ENCODE results near the gene CFAP65. TPM values are rescaled to one million over a fixed set of nuclear protein-coding genes. Genes with fewer than 3 reads are reported as not detected.

The CFAP65 gene
- total RNA-seq, 2 donors from 2014 or later = 0.05 to 1.6 TPM

DNA sequence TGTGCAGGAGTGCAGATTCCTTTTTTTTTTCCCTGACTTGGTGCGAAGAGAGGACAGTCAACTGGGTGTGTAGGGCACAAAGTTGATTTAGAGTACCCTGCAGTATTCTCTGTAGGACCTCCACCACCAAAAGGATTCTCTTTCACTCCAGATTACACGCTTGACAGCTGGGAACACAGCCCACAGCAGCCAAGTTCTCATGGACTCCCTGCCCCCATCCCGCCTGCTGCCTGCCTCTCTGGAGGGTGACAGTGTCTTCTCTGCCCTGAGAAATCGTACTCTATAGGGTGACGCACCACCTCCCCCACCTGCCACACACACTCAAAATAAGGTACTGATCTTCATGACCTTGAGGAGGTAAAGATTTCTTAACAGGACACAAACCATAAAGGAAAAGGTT lies 46.0 kb upstream of the CFAP65 start:
- intact Hi-C loops (cut with DNase I) = no loop called here
- Histone ChIP-seq H3K9ac (ENCODE audit: low read depth in 2 of 2, low read length in 2 of 2) (no peak overlapping the region), H3K27ac (no peak overlapping the region), H3K36me3 (no peaks in the 10 kb centered on the region), H3K27me3 (no peaks in the 10 kb centered on the region), H3K4me3 (no peak overlapping the region), H3K9me3 (no peaks in the 10 kb centered on the region), H3K4me1 (no peaks in the 10 kb centered on the region)
- no peak for DNase-seq
- TF ChIP-seq, protein P1, sequence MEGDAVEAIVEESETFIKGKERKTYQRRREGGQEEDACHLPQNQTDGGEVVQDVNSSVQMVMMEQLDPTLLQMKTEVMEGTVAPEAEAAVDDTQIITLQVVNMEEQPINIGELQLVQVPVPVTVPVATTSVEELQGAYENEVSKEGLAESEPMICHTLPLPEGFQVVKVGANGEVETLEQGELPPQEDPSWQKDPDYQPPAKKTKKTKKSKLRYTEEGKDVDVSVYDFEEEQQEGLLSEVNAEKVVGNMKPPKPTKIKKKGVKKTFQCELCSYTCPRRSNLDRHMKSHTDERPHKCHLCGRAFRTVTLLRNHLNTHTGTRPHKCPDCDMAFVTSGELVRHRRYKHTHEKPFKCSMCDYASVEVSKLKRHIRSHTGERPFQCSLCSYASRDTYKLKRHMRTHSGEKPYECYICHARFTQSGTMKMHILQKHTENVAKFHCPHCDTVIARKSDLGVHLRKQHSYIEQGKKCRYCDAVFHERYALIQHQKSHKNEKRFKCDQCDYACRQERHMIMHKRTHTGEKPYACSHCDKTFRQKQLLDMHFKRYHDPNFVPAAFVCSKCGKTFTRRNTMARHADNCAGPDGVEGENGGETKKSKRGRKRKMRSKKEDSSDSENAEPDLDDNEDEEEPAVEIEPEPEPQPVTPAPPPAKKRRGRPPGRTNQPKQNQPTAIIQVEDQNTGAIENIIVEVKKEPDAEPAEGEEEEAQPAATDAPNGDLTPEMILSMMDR (IDR thresholded peaks at IDR 0.05) = no peak

- intact Hi-C loops (cut with DNase I) = no loop called here
- no peak for DNase-seq
- Histone ChIP-seq H3K27me3 (no peaks in the 10 kb centered on the region), H3K27ac (no peak overlapping the region), H3K9me3 (no peaks in the 10 kb centered on the region), H3K4me1 (no peaks in the 10 kb centered on the region), H3K4me3 (no peak overlapping the region), H3K36me3 (no peaks in the 10 kb centered on the region), H3K9ac (ENCODE audit: low read depth in 2 of 2, low read length in 2 of 2) (no peak overlapping the region)
- TF ChIP-seq, protein P1 (IDR thresholded peaks at IDR 0.05) = no peak
Measured at GRCh38 chr2:219086196-219086595, 44.9 kb upstream of the CFAP65 start.

DNA sequence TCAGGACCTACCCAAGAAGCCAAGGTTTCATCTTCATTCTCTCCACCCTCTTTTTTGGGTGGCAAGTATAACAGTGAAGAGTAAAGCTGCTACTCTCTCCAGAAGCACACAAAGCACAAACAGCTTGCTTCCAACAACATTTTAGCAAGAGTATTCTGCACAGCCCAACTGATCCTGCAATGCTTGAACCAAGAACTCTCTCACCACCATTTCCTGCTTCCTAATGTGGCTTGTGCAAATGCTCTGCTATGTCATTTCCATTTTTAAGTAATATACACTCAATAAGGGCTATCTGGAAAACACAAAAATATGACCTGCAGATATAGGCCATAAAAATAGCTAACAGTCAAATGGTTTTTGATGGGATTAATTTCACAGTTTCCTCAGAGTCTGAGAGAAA lies 43.5 kb upstream of the CFAP65 start:
- Histone ChIP-seq H3K9ac (ENCODE audit: low read depth in 2 of 2, low read length in 2 of 2) (no peak overlapping the region), H3K4me3 (no peak overlapping the region), H3K36me3 (no peaks in the 10 kb centered on the region), H3K4me1 (peaks cover 5% of the 10 kb centered on the region), H3K9me3 (no peaks in the 10 kb centered on the region), H3K27me3 (no peaks in the 10 kb centered on the region), H3K27ac (no peak overlapping the region)
- TF ChIP-seq, protein P1 (IDR thresholded peaks at IDR 0.05) = no peak
- intact Hi-C loops (cut with DNase I) = no loop called here
- no peak for DNase-seq

DNA sequence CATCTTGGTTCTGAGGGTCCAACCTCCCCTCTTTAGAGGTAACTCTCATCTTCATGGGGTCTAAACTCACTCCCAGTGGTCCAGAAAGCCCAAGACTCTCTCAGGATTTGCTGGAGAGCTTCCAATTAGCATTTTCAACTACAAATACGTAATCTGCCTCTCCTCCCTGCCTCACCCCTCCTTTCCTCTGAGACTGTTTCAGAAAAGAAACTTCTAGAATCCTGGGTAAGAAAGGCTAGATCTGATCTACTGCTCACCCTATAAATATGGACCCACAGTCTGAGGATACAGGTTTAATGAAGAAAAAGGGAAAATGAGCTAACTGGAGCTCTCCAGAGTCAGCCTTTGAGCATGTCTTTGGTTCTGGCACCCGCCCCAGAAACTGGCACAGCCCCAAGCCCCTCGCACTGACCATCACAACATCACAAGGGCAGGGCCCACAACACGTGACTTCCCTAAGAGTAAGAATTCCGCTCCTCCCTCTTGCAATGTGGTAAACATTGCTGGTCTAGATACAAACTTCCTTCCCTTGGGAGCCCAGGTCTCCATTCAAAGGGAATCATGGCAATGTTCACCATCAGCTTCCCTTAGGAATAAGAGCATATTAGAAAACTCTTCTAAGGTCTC lies 41.1 kb upstream of the CFAP65 start:
- Histone ChIP-seq H3K9me3 (no peaks in the 10 kb centered on the region), H3K27ac (peak overlapping the region; percentile 90), H3K9ac (ENCODE audit: low read depth in 2 of 2, low read length in 2 of 2) (peak overlapping the region in 1 of 2 donors; percentile 35), H3K4me1 (peaks cover 5% of the 10 kb centered on the region), H3K4me3 (no peak overlapping the region), H3K27me3 (no peaks in the 10 kb centered on the region), H3K36me3 (no peaks in the 10 kb centered on the region)
- peak; percentile 70 for DNase-seq
- TF ChIP-seq, protein P1 (IDR thresholded peaks at IDR 0.05) = no peak
- intact Hi-C loops (cut with DNase I) = no loop called here

- Histone ChIP-seq H3K9ac (ENCODE audit: low read depth in 2 of 2, low read length in 2 of 2) (peak overlapping the region in 1 of 2 donors; percentile 35), H3K27ac (peak overlapping the region; percentile 90), H3K9me3 (no peaks in the 10 kb centered on the region), H3K4me3 (no peak overlapping the region), H3K27me3 (no peaks in the 10 kb centered on the region), H3K36me3 (no peaks in the 10 kb centered on the region), H3K4me1 (peaks cover 5% of the 10 kb centered on the region)
- intact Hi-C loops (cut with DNase I) = no loop called here
- peak; percentile 67 for DNase-seq
- TF ChIP-seq, protein P1 (IDR thresholded peaks at IDR 0.05) = no peak
Measured at GRCh38 chr2:219081701-219082331, 40.5 kb upstream of the CFAP65 start.
